Type B pancreatic cell (in vitro differentiated cells): Measurements from ENCODE around the gene TMEM117. TPM values are rescaled to one million over a fixed set of nuclear protein-coding genes. Genes with fewer than 3 reads are reported as not detected.

ENCODE experiments used
- DNase-seq: peaks from one replicate; pipeline ENCODE4 v3.0.0; 2021; ENCODE audit warnings: mixed read lengths; ENCODE audit not compliant: unreplicated experiment; ENCODE audit errors: extremely low spot score
- H3K27ac Mint-ChIP-seq: 2 replicates; pipeline ENCODE4 v1.8.0; 2021; ENCODE audit warnings: mild to moderate bottlenecking, mixed read lengths
- H3K27me3 Mint-ChIP-seq: 2 replicates; pipeline ENCODE4 v1.8.0; 2021; ENCODE audit warnings: mixed read lengths
- H3K36me3 Mint-ChIP-seq: 2 replicates; pipeline ENCODE4 v1.8.0; 2021; ENCODE audit warnings: mixed read lengths
- H3K4me1 Mint-ChIP-seq: one replicate; pipeline ENCODE4 v1.8.0; 2021; ENCODE audit warnings: mixed read lengths; ENCODE audit not compliant: unreplicated experiment
- H3K4me3 Mint-ChIP-seq: 2 replicates; pipeline ENCODE4 v1.8.0; 2021; ENCODE audit warnings: mild to moderate bottlenecking, mixed read lengths
- H3K9me3 Mint-ChIP-seq: 2 replicates; pipeline ENCODE4 v1.8.0; 2021; ENCODE audit warnings: mixed read lengths
- total RNA-seq: library from RNA; stranded (reverse); gene quantifications from 2 replicates; pipeline ENCODE4 v1.2.1, GENCODE V29; 2021; ENCODE audit warnings: low replicate concordance
- TF ChIP-seq, protein P1 (sequence below): fragments of 200-600 bp; sonication (generic); conservative IDR thresholded peaks from 2 replicates; pipeline ENCODE4 v1.5.0; 2021; ENCODE audit warnings: antibody characterized with exemption, mild to moderate bottlenecking

The TMEM117 gene
- total RNA-seq, 1 donor from 2014 or later, result 14.3 TPM

DNA sequence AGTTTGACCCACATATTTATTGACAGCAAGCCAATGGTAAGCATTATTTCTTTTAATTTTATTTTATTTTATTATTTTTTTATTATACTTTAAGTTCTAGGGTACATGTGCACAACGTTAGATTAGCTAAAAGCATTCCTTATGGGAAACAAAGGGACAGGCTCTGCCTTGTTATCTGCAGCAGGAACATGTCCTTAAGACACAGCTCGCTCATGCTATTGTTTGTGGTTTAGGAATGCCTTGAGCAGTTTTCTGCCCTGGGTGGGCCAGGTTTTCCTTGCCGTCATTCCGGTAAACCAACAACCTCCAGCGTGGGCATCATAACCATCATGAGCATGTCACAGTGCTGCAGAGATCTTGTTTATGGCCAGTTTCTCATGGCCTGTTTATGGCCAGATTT, 370.2 kb downstream of the TMEM117 start:
- no peak overlapping the region for H3K4me3 Mint-ChIP-seq
- no peak for DNase-seq
- H3K27me3 Mint-ChIP-seq, result no peaks in the 10 kb centered on the region
- H3K27ac Mint-ChIP-seq, result no peak overlapping the region
- peaks cover 3% of the 10 kb centered on the region for H3K36me3 Mint-ChIP-seq
- no peaks in the 10 kb centered on the region for H3K4me1 Mint-ChIP-seq
- TF ChIP-seq, protein P1, sequence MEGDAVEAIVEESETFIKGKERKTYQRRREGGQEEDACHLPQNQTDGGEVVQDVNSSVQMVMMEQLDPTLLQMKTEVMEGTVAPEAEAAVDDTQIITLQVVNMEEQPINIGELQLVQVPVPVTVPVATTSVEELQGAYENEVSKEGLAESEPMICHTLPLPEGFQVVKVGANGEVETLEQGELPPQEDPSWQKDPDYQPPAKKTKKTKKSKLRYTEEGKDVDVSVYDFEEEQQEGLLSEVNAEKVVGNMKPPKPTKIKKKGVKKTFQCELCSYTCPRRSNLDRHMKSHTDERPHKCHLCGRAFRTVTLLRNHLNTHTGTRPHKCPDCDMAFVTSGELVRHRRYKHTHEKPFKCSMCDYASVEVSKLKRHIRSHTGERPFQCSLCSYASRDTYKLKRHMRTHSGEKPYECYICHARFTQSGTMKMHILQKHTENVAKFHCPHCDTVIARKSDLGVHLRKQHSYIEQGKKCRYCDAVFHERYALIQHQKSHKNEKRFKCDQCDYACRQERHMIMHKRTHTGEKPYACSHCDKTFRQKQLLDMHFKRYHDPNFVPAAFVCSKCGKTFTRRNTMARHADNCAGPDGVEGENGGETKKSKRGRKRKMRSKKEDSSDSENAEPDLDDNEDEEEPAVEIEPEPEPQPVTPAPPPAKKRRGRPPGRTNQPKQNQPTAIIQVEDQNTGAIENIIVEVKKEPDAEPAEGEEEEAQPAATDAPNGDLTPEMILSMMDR, result no peak
- no peaks in the 10 kb centered on the region for H3K9me3 Mint-ChIP-seq

GRCh38 chr12:44217146-44217883, 381.4 kb downstream of the TMEM117 start:
- H3K4me1 Mint-ChIP-seq, result no peaks in the 10 kb centered on the region
- TF ChIP-seq, protein P1, result no peak
- peaks cover 24% of the 10 kb centered on the region for H3K9me3 Mint-ChIP-seq

GRCh38 chr12:44223736-44224135, 387.9 kb downstream of the TMEM117 start:
- peaks cover 23% of the 10 kb centered on the region for H3K9me3 Mint-ChIP-seq
- H3K27ac Mint-ChIP-seq, result no peak overlapping the region
- H3K4me1 Mint-ChIP-seq, result no peaks in the 10 kb centered on the region
- H3K4me3 Mint-ChIP-seq, result no peak overlapping the region
- H3K36me3 Mint-ChIP-seq, result no peaks in the 10 kb centered on the region
- H3K27me3 Mint-ChIP-seq, result no peaks in the 10 kb centered on the region
- no peak for DNase-seq
- TF ChIP-seq, protein P1, result no peak

More at GRCh38 chr12:44217146-44217883, 381.4 kb downstream of the TMEM117 start:
- H3K4me3 Mint-ChIP-seq, result no peak overlapping the region
- peaks cover 6% of the 10 kb centered on the region for H3K36me3 Mint-ChIP-seq
- H3K27me3 Mint-ChIP-seq, result no peaks in the 10 kb centered on the region
- no peak overlapping the region for H3K27ac Mint-ChIP-seq
- DNase-seq, result no peak

- TF ChIP-seq, protein P1, result no peak
- no peaks in the 10 kb centered on the region for H3K27me3 Mint-ChIP-seq
- no peak for DNase-seq
- no peaks in the 10 kb centered on the region for H3K4me1 Mint-ChIP-seq
- peaks cover 18% of the 10 kb centered on the region for H3K9me3 Mint-ChIP-seq
- no peaks in the 10 kb centered on the region for H3K36me3 Mint-ChIP-seq
- no peak overlapping the region for H3K27ac Mint-ChIP-seq
- H3K4me3 Mint-ChIP-seq, result no peak overlapping the region
Observed at GRCh38 chr12:44224399-44225148, 388.7 kb downstream of the TMEM117 start.

DNA sequence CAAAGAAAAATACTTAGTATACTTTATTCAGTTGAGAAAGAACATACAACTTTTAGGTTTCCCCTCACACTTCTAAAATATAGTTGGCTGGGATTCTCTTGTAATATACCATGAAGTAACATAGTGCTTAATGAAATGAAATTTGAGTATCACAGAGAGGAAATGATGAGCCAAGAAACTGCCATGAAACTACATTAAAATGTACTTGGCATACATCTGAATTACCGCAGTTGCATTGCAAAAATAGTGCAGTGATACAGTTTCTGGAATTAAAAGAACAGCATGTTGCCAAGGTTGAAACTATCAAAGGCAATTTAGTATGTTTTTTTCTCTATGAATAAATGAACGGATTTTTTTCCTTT, 389.2 kb downstream of the TMEM117 start:
- peaks cover 13% of the 10 kb centered on the region for H3K9me3 Mint-ChIP-seq

More for the DNA sequence above, 389.2 kb downstream of the TMEM117 start:
- Mint-ChIP-seq H3K4me1 (no peaks in the 10 kb centered on the region), H3K36me3 (no peaks in the 10 kb centered on the region), H3K27ac (no peak overlapping the region), H3K27me3 (no peaks in the 10 kb centered on the region), H3K4me3 (no peak overlapping the region)
- TF ChIP-seq, protein P1, result no peak
- DNase-seq, result no peak
